WTC11 (cell line): ENCODE results near the gene GRIN2C. TPM values are rescaled to one million over a fixed set of nuclear protein-coding genes. Genes with fewer than 3 reads are reported as not detected.

Experiments
- ATAC-seq: fragments of 200-7000 bp; cut with Tn5 transposase; 2 replicates; pipeline ENCODE4 v1.10.0; 2021; ENCODE audit warnings: mild to moderate bottlenecking, moderate library complexity
- CTCF ChIA-PET: fragments of 300-600 bp; sonication (Branson Sonifier 250); formaldehyde crosslinking; loops from one replicate; lab custom pipeline; 2021; ENCODE audit warnings: antibody characterized with exemption; lab: Charles Lee
- POLR2A ChIA-PET: fragments of 350-600 bp; sonication (Branson Sonifier 250); formaldehyde crosslinking; loops from one replicate; lab custom pipeline; 2021; ENCODE audit warnings: antibody characterized with exemption; lab: Charles Lee
- DNase-seq: peaks from one replicate; pipeline ENCODE4 v3.0.0; 2021; ENCODE audit warnings: low spot score
- H3K27ac Mint-ChIP-seq: 2 replicates; pipeline ENCODE4 v1.8.0; 2021; ENCODE audit warnings: mixed read lengths
- H3K27me3 Mint-ChIP-seq: 2 replicates; pipeline ENCODE4 v1.8.0; 2021; ENCODE audit warnings: low read depth, mild to moderate bottlenecking, moderate library complexity, mixed read lengths
- H3K36me3 Mint-ChIP-seq: 2 replicates; pipeline ENCODE4 v1.8.0; 2021; ENCODE audit warnings: mixed read lengths
- H3K4me1 Mint-ChIP-seq: 2 replicates; pipeline ENCODE4 v1.8.0; 2022; ENCODE audit warnings: mixed read lengths
- H3K4me3 Mint-ChIP-seq: 2 replicates; pipeline ENCODE4 v1.8.0; 2021; ENCODE audit warnings: mild to moderate bottlenecking, moderate library complexity, mixed read lengths
- H3K9me3 Mint-ChIP-seq: 2 replicates; pipeline ENCODE4 v1.8.0; 2021; ENCODE audit warnings: mixed read lengths
- E2F4 ChIP-seq: sonication (generic); formaldehyde crosslinking; IDR thresholded peaks from 2 replicates; pipeline ENCODE4 v1.8.1; 2022; ENCODE audit warnings: low read depth, mild to moderate bottlenecking, moderate library complexity, missing genetic modification reagents, borderline replicate concordance
- ELF4 ChIP-seq: sonication (generic); formaldehyde crosslinking; IDR thresholded peaks from 2 replicates; pipeline ENCODE4 v1.8.1; 2022; ENCODE audit warnings: low read depth, mild to moderate bottlenecking, moderate library complexity, missing genetic modification reagents
- EMX1 ChIP-seq: fragments of 250-450 bp; sonication (Bioruptor Pico); IDR thresholded peaks from 2 replicates; pipeline ENCODE4 v1.8.0; 2021; ENCODE audit warnings: mild to moderate bottlenecking
- ESRRA ChIP-seq: sonication (generic); formaldehyde crosslinking; IDR thresholded peaks from 2 replicates; pipeline ENCODE4 v1.8.1; 2022; ENCODE audit warnings: mild to moderate bottlenecking, missing genetic modification reagents, borderline replicate concordance
- JUN ChIP-seq: sonication (generic); formaldehyde crosslinking; IDR thresholded peaks from 2 replicates; pipeline ENCODE4 v1.8.0; 2023; ENCODE audit warnings: mild to moderate bottlenecking, missing genetic modification reagents
- NFATC4 ChIP-seq: fragments of 250-450 bp; sonication (Bioruptor Pico); IDR thresholded peaks from 2 replicates; pipeline ENCODE4 v1.9.0; 2021; ENCODE audit warnings: mild to moderate bottlenecking
- NR1H2 ChIP-seq: sonication (generic); formaldehyde crosslinking; IDR thresholded peaks from 2 replicates; pipeline ENCODE4 v1.9.0; 2021; ENCODE audit warnings: mild to moderate bottlenecking, moderate library complexity, missing genetic modification reagents
- RELA ChIP-seq: sonication (generic); formaldehyde crosslinking; IDR thresholded peaks from 2 replicates; pipeline ENCODE4 v1.8.1; 2022; ENCODE audit warnings: missing genetic modification reagents, mild to moderate bottlenecking, borderline replicate concordance
- ZBTB21 ChIP-seq: sonication (generic); formaldehyde crosslinking; IDR thresholded peaks from 2 replicates; pipeline ENCODE4 v1.8.1; 2023; ENCODE audit warnings: mild to moderate bottlenecking, missing genetic modification reagents, borderline replicate concordance
- ZNF423 ChIP-seq: fragments of 250-450 bp; sonication (Bioruptor Pico); IDR thresholded peaks from 2 replicates; pipeline ENCODE4 v2.1.2; 2022; ENCODE audit warnings: mild to moderate bottlenecking, moderate library complexity
- total RNA-seq: library from RNA; stranded (reverse); gene quantifications from 3 replicates; pipeline ENCODE4 v1.2.3, GENCODE V29; 2021
- TF ChIP-seq, protein P1 (sequence below): fragments of 250-450 bp; sonication (Bioruptor Pico); IDR thresholded peaks from 2 replicates; pipeline ENCODE4 v1.9.0; 2021; ENCODE audit warnings: moderate library complexity, mild to moderate bottlenecking, inconsistent platforms, borderline replicate concordance
- TF ChIP-seq, protein P2 (sequence below): sonication (generic); formaldehyde crosslinking; IDR thresholded peaks from 2 replicates; pipeline ENCODE4 v1.8.0; 2023; ENCODE audit warnings: missing genetic modification reagents, mild to moderate bottlenecking, borderline replicate concordance
- TF ChIP-seq, protein P3 (sequence below): sonication (generic); formaldehyde crosslinking; IDR thresholded peaks from 2 replicates; pipeline ENCODE4 v1.8.1; 2023; ENCODE audit warnings: mild to moderate bottlenecking, moderate library complexity, missing genetic modification reagents
- TF ChIP-seq, protein P4 (sequence below): sonication (generic); formaldehyde crosslinking; IDR thresholded peaks from 2 replicates; pipeline ENCODE4 v1.8.1; 2022; ENCODE audit warnings: mild to moderate bottlenecking, missing genetic modification reagents, moderate library complexity, borderline replicate concordance
- TF ChIP-seq, protein P5 (sequence below): sonication (generic); formaldehyde crosslinking; IDR thresholded peaks from 2 replicates; pipeline ENCODE4 v1.8.0; 2022; ENCODE audit warnings: mild to moderate bottlenecking, missing genetic modification reagents

The GRIN2C gene
- total RNA-seq, 1 experiment from 2014 or later, result 0.31 TPM

DNA sequence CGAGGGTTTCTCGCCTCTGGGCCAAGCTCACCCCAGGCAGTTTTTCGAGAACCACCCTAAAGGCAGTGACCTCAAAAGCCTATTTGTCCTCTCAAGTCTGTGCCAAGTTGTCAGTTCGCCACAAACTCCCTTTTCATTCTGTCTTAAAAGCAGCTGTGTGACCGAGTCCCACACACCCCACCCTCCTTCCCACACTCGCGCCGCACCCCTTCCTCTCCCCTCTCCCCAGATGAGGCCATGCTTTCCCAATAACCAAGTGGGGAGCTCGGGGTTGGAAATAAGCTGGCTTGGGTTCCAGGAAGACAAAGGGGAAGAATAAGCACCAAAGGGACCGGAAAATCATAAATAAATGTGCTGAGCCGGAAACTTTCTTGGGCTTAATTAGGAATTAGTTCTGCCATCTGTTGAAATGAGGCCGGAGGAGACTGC is 36.7 kb downstream of the GRIN2C start (continued):
- TF ChIP-seq E2F4 (CRISPR knock-in tag), result no peak
- no peak for TF ChIP-seq EMX1 (CRISPR knock-in tag)
- TF ChIP-seq, protein P1, sequence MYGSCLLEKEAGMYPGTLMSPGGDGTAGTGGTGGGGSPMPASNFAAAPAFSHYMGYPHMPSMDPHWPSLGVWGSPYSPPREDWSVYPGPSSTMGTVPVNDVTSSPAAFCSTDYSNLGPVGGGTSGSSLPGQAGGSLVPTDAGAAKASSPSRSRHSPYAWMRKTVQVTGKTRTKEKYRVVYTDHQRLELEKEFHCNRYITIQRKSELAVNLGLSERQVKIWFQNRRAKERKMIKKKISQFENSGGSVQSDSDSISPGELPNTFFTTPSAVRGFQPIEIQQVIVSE (CRISPR knock-in tag), result no peak
- no peak for TF ChIP-seq ZNF423 (CRISPR knock-in tag)

DNA sequence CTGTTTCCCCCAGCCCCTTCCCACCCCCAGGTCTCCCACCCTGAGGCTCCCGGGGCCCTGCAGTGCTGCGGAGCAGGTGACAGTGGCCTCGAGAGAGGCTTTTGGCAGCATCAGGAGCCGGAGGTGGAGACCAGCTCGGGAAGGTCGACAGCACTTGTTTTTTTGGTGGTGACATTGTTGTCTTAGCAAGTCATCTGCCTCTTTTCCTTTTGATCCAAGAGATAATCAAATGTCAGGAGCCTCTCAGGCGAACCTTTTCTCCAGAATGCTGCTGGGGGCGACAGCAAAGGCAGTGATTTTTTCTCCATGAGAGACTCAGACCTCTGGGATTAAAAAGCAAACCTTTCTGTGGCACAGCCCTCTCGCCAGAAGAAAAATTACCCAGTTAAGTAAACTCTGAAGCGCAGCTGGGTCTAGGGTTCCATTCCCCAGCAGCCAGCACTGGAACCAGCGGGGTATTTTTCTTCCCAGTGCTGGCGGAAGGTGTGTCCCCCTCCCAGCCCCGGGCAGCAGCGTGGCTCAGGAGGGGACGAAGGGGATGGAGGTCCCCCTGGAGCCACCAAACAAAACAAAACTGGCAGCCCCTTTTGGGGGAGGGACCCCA is 37.2 kb downstream of the GRIN2C start:
- no peak for DNase-seq
- Mint-ChIP-seq H3K27ac (no peak overlapping the region), H3K27me3 (peaks cover 2% of the 10 kb centered on the region; the same call in 1 of the 2 replicates), H3K9me3 (no peaks in the 10 kb centered on the region), H3K4me1 (no peaks in the 10 kb centered on the region), H3K4me3 (no peak overlapping the region), H3K36me3 (no peaks in the 10 kb centered on the region)
- CTCF ChIA-PET, result interaction anchor here (2.0 kb wide), 1 partner anchor 21 kb away, joined by 9 read pairs; no protein-coding TSS in a partner anchor
- POLR2A ChIA-PET, result no interaction called here
- TF ChIP-seq, protein P2, sequence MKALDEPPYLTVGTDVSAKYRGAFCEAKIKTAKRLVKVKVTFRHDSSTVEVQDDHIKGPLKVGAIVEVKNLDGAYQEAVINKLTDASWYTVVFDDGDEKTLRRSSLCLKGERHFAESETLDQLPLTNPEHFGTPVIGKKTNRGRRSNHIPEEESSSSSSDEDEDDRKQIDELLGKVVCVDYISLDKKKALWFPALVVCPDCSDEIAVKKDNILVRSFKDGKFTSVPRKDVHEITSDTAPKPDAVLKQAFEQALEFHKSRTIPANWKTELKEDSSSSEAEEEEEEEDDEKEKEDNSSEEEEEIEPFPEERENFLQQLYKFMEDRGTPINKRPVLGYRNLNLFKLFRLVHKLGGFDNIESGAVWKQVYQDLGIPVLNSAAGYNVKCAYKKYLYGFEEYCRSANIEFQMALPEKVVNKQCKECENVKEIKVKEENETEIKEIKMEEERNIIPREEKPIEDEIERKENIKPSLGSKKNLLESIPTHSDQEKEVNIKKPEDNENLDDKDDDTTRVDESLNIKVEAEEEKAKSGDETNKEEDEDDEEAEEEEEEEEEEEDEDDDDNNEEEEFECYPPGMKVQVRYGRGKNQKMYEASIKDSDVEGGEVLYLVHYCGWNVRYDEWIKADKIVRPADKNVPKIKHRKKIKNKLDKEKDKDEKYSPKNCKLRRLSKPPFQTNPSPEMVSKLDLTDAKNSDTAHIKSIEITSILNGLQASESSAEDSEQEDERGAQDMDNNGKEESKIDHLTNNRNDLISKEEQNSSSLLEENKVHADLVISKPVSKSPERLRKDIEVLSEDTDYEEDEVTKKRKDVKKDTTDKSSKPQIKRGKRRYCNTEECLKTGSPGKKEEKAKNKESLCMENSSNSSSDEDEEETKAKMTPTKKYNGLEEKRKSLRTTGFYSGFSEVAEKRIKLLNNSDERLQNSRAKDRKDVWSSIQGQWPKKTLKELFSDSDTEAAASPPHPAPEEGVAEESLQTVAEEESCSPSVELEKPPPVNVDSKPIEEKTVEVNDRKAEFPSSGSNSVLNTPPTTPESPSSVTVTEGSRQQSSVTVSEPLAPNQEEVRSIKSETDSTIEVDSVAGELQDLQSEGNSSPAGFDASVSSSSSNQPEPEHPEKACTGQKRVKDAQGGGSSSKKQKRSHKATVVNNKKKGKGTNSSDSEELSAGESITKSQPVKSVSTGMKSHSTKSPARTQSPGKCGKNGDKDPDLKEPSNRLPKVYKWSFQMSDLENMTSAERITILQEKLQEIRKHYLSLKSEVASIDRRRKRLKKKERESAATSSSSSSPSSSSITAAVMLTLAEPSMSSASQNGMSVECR, result no peak
- no peak for TF ChIP-seq JUN (CRISPR knock-in tag)
- TF ChIP-seq RELA (CRISPR knock-in tag), result no peak
- no peak for TF ChIP-seq NFATC4 (CRISPR knock-in tag)
- no peak for TF ChIP-seq ZBTB21 (CRISPR knock-in tag)
- TF ChIP-seq, protein P3, sequence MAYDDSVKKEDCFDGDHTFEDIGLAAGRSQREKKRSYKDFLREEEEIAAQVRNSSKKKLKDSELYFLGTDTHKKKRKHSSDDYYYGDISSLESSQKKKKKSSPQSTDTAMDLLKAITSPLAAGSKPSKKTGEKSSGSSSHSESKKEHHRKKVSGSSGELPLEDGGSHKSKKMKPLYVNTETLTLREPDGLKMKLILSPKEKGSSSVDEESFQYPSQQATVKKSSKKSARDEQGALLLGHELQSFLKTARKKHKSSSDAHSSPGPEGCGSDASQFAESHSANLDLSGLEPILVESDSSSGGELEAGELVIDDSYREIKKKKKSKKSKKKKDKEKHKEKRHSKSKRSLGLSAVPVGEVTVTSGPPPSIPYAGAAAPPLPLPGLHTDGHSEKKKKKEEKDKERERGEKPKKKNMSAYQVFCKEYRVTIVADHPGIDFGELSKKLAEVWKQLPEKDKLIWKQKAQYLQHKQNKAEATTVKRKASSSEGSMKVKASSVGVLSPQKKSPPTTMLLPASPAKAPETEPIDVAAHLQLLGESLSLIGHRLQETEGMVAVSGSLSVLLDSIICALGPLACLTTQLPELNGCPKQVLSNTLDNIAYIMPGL (CRISPR knock-in tag), result no peak
- TF ChIP-seq, protein P4, sequence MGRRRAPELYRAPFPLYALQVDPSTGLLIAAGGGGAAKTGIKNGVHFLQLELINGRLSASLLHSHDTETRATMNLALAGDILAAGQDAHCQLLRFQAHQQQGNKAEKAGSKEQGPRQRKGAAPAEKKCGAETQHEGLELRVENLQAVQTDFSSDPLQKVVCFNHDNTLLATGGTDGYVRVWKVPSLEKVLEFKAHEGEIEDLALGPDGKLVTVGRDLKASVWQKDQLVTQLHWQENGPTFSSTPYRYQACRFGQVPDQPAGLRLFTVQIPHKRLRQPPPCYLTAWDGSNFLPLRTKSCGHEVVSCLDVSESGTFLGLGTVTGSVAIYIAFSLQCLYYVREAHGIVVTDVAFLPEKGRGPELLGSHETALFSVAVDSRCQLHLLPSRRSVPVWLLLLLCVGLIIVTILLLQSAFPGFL (CRISPR knock-in tag), result no peak
- TF ChIP-seq, protein P5, sequence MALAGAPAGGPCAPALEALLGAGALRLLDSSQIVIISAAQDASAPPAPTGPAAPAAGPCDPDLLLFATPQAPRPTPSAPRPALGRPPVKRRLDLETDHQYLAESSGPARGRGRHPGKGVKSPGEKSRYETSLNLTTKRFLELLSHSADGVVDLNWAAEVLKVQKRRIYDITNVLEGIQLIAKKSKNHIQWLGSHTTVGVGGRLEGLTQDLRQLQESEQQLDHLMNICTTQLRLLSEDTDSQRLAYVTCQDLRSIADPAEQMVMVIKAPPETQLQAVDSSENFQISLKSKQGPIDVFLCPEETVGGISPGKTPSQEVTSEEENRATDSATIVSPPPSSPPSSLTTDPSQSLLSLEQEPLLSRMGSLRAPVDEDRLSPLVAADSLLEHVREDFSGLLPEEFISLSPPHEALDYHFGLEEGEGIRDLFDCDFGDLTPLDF, result no peak
- no peak for TF ChIP-seq NR1H2
- no peak for TF ChIP-seq ESRRA (CRISPR knock-in tag)
- TF ChIP-seq ELF4 (CRISPR knock-in tag), result no peak
- ATAC-seq, result no peak
